GM21447 (cell line): Measurements from ENCODE around the gene SHROOM4.

Experiments used
- ATAC-seq: cut with Tn5 transposase; IDR thresholded peaks from one replicate; pipeline ENCODE4 v1.9.1; 2021; ENCODE audit not compliant: unreplicated experiment

SHROOM4 gene

DNA sequence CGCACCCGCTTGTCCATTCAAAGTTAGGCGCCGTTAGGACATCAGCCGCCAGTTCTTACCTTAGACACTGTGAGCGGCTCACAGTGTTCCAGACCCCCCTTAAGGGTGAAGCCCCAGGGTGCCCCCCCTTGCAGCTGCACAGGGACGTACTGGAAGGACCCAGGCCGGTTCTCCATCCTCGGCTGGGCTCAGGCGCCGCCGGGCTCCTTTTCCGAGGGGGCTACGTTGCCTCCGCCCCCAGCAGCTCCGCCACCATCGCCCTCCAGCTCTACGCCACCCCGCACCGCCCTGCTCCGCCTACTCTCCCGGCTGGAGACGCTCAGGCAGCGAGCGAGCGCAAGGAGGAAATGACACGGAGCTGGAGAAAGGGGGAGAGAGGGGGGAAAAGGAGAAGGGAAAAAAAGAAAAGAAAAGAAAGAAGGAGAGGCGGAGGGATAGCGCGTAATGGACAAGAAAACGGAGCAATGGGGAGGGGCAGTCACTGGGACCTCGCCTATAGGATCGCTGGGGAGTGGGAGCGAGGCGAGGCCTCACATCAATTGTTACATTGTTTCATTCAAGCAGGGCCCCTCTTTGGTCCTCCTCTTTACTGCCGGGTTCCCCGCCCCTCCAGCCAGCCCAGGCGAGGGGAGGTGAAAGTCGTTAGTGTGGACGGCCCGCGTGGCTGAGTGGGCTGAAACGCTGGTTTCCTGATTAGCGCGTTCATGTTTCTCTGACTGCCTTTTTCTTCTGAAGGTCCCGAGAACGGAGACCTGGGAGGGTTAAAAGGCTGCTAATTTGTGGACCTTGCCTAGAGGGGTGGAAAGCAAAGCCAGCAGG lies at the start of gene SHROOM4:
Gene SHROOM4, minus strand, starts transcription at position 352 of the 819 bp plus-strand sequence. Its CDS starts 176 bp downstream, at position 176.
- ATAC-seq: no peak

GRCh38 chrX:50863471-50863870 lies 49.5 kb upstream of the SHROOM4 start:
- ATAC-seq: no peak

GRCh38 chrX:50860518-50860917 lies 46.5 kb upstream of the SHROOM4 start:
- no peak for ATAC-seq

- ATAC-seq: no peak
Measured at GRCh38 chrX:50858548-50858947, 44.6 kb upstream of the SHROOM4 start.

- no peak for ATAC-seq
Measured at GRCh38 chrX:50853399-50853798, 39.4 kb upstream of the SHROOM4 start.

DNA sequence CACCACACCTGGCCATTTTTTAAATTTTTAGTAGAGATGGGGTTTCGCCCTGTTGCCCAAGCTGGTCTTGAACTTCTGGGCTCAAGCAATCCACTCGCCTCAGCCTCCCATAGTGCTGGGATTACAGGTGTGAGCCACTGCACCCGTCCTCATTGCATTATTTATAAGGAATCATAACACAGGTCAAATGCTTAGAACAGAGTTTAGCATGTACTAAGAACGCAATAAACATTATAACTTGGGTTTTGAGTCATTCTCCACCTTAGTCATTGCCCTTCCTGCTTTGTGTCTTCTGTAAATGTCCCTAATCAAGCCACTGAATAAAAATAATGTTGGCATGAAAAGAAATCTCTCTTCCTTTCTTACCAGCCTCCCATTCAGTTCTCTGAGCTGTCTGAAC lies 38.5 kb upstream of the SHROOM4 start:
- ATAC-seq: no peak

DNA sequence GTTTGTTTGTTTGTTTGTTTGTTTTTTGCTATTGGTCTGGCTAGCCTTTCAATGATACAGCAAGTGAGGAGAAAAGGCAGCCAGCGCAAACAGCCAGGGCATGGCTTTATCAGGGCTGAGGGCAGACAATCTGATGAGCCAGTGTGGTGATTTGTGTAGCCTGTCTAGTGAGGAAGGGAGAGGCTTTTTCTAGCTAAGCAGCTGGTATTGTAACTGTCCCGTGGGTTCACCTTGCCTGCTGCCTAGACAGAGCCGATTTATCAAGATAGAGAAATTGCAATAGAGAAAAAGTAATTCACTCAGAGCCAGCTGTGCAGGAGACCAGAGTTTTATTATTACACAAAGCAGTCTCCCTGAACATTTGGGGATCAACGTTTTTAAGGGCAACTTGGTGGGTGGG lies 28.2 kb upstream of the SHROOM4 start:
- no peak for ATAC-seq

DNA sequence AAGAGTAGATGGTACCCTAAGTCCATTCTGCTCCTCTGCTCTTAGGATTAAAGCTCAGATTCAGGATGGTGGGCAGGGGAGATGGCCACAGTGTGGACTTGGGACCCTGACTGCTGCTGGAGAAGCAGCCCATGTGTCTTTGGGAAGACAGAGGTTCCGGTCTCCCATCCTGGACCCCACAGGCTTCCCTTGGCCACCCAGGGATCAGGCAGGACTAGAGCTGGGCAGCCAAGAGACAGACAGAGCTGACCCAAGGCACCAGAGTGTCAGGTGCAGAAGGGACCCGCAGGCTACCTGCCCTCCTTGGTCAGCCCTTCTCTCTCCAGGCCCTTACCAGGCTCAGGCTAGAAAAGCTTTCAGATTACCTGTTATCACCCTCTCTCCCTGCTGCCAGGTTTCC lies 25.7 kb upstream of the SHROOM4 start:
- ATAC-seq: no peak

GRCh38 chrX:50838820-50839600 lies 25.0 kb upstream of the SHROOM4 start:
- ATAC-seq: no peak

- ATAC-seq: no peak
Measured at GRCh38 chrX:50827996-50828395, 14.0 kb upstream of the SHROOM4 start.

GRCh38 chrX:50825825-50826224 lies 11.8 kb upstream of the SHROOM4 start:
- no peak for ATAC-seq

- no peak for ATAC-seq
Measured at GRCh38 chrX:50818986-50819385, 5.0 kb upstream of the SHROOM4 start.

GRCh38 chrX:50815120-50815519 lies 1.1 kb upstream of the SHROOM4 start:
- ATAC-seq: no peak

DNA sequence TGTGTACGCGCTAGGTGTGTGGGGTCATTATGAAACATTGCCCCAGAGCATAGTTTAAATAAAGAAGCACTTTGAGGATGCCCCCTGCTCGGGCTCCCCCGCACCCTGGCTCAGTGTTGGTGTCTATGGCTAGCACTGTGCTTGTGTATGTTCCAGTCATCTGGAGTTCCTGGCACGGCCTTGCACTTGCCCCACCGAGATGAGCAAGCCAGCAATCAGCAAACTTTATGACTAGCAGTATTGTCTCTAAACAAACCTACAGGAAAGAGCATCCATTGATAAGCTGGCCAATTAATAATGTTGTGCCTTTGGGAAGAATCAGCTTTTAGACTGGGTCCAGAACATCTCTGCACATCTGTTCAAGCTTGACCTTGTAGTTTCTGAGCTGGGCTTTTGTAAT lies 707 bp upstream of the SHROOM4 start:
- no peak for ATAC-seq

DNA sequence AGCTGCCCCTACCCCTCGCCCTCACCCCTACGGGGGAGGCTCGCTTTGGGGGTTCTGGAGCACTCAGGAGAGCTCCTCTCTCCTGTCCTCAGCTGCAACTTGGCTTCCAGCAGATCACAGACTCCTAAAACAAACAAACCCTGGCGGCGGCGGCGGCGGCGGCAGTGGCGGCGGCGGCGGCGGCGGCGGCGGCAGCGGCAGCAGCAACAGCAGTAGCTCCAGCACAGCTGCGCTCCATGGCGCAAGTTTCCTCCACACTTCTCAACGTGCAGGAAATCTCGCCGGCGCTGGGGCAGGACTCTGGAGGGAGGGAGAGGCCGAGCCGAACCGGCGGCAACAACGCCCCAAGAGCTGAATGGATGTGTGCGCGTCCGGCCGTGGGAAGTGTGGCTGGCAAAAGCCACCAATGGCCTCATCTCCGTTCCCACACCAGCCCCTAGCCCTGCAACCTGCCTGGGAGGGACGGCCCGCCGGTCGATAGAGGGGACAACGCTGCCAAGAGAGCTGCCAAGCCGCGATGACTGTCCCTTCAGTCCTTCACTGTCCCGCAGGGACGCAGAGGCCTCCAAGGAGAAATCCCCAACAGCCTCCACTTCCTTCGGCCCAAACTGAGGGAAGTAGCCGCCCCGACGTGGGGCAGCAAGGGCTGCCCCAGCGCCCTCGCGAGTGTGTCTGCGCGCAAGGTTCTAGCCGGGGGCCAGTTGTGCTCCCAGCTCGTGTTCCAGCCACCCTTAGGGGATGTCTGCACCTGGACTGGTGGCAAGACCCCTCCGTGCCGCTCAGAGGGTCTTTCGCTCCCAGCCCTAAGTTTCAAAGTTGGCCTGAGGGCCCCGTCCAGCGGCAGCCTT lies 775 bp downstream of the SHROOM4 start:
- ATAC-seq: no peak

DNA sequence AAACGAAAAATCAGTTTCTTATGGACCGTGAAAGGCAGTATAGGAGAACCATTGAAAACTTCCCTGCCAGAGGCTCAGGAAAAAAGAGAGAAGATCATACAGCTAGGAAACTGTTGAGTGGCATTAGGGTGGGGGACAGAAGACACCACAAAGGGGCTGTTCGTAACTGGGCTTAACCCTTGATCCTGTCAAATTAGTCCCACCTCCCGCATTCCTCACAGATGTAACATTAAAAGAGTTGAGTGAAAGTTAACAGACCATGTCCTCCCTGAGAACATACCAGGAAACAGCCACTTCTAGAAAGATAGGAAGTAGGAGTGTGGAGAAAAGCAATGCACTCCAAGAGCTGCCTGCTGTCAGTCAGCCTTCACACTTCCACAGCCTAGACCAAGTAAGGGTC lies 8.7 kb downstream of the SHROOM4 start:
- ATAC-seq: no peak

- ATAC-seq: no peak
Measured at GRCh38 chrX:50801135-50801534, 12.9 kb downstream of the SHROOM4 start.

GRCh38 chrX:50799531-50799961 lies 14.4 kb downstream of the SHROOM4 start:
- no peak for ATAC-seq

DNA sequence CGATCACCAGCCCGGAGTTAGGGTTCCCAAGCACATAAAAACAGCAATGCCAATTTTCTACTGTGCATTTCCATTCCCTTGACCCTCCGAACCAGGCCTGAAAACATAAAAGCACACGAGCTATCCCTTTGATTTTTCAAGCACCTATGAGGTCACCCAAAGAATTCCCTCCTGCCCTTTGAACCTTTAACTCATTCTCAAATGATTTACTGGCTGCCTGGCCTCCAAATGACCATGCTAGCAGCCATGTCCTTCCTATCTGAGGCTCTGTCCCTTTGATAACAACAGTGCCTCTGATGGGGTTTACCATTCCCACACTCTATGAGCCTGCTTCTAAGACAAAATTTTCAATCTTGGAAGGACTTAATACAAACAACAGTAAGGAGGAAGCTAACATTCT lies 15.2 kb downstream of the SHROOM4 start:
- no peak for ATAC-seq

DNA sequence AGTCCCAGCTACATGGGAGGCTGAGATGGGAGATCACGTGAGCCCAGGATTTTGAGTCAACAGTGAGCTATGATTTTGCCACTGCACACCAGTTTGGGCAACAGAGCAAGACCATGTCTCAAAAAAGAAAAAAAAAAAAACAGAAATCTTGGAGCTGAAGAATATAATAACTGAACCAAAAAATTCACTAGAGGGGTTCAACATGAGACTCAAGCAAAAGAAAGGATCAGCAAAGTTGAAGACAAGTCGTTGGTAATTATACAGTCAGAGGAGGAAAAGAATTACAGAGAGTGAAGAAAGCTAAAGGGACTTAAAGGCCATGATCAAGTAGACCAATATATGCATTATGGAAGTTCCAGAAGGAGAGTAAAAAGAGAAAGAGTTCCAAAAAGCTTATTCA lies 26.9 kb downstream of the SHROOM4 start:
- no peak for ATAC-seq

- no peak for ATAC-seq
Measured at GRCh38 chrX:50780144-50780543, 33.9 kb downstream of the SHROOM4 start.
